SU-DHL-6 (cell line): Measurements from ENCODE around the gene INO80B.
A peak's percentile ranks its signal among the peaks of the same experiment; 100 is the strongest.

Experiments used
- H2AFZ ChIP-seq: fragments of 200-600 bp; sonication (generic); 2 replicates; pipeline ENCODE4 v1.6.1; 2014; ENCODE audit warnings: low read depth, mild to moderate bottlenecking, moderate library complexity, mixed read lengths, antibody characterized with exemption, low read length; ENCODE audit not compliant: severe bottlenecking
- H3F3A ChIP-seq: fragments of 200-600 bp; shearing (Covaris generic); 2 replicates; pipeline ENCODE4 v1.6.0; 2016; ENCODE audit warnings: antibody characterized with exemption, mild to moderate bottlenecking; ENCODE audit not compliant: insufficient read depth
- H3K27ac ChIP-seq: fragments of 200-600 bp; sonication (generic); 2 replicates; pipeline ENCODE4 v1.5.1; 2016; ENCODE audit warnings: low read depth, mild to moderate bottlenecking, low read length, moderate library complexity, mixed read lengths
- H3K27me3 ChIP-seq: fragments of 200-600 bp; sonication (generic), shearing (Covaris generic); 2 replicates; pipeline ENCODE4 v1.6.0; 2014; ENCODE audit warnings: mild to moderate bottlenecking, low read length
- H3K36me3 ChIP-seq: fragments of 200-600 bp; sonication (generic); 2 replicates; pipeline ENCODE4 v1.6.1; 2014; ENCODE audit warnings: mild to moderate bottlenecking, low read length, mixed read lengths
- H3K4me2 ChIP-seq: fragments of 300-600, 200-600 bp; shearing (Covaris generic), sonication (generic); 2 replicates; pipeline ENCODE4 v1.6.0; 2014; ENCODE audit warnings: low read length, low read depth, mild to moderate bottlenecking; ENCODE audit not compliant: poor library complexity, severe bottlenecking
- H3K4me3 ChIP-seq: fragments of 200-600 bp; sonication (generic); 2 replicates; pipeline ENCODE4 v1.5.1; 2014; ENCODE audit warnings: antibody characterized with exemption, low read length, mild to moderate bottlenecking, mixed read lengths; ENCODE audit not compliant: insufficient read depth, poor library complexity, severe bottlenecking
- H3K79me2 ChIP-seq: fragments of 200-600 bp; sonication (generic); 2 replicates; pipeline ENCODE4 v1.6.1; 2014; ENCODE audit warnings: mild to moderate bottlenecking, low read length, moderate library complexity; ENCODE audit not compliant: insufficient read depth
- H3K9ac ChIP-seq: fragments of 200-600 bp; sonication (generic); 2 replicates; pipeline ENCODE4 v1.7.0; 2014; ENCODE audit warnings: mild to moderate bottlenecking, low read length
- H3K9me2 ChIP-seq: fragments of 200-600 bp; sonication (generic); replicated peaks from 2 replicates; pipeline ENCODE4 v1.6.1; 2014; ENCODE audit warnings: low read length; ENCODE audit not compliant: insufficient read depth
- H3K9me3 ChIP-seq: fragments of 200-600 bp; sonication (generic); 2 replicates; pipeline ENCODE4 v1.6.1; 2014; ENCODE audit warnings: low read length, mixed read lengths; ENCODE audit not compliant: insufficient read depth
- H4K20me1 ChIP-seq: fragments of 200-600 bp; sonication (generic); 2 replicates; pipeline ENCODE4 v1.6.1; 2014; ENCODE audit warnings: low read depth, mild to moderate bottlenecking, antibody characterized with exemption, low read length, moderate library complexity, mixed read lengths
- EZH2phosphoT487 ChIP-seq: fragments of 200-600 bp; sonication (generic), shearing (Covaris generic); conservative IDR thresholded peaks from 2 replicates; pipeline ENCODE4 v1.6.1; 2018; ENCODE audit warnings: mild to moderate bottlenecking, antibody characterized with exemption, low read length, moderate library complexity, mixed read lengths
- TF ChIP-seq, protein P1 (sequence below): fragments of 200-600 bp; sonication (generic); IDR thresholded peaks from one replicate; pipeline ENCODE4 v1.5.1; 2017; ENCODE audit warnings: antibody characterized with exemption, mild to moderate bottlenecking, low read length, moderate library complexity; ENCODE audit not compliant: insufficient read depth, poor library complexity, severe bottlenecking

The INO80B gene

GRCh38 chr2:74501335-74502071 is 46.6 kb downstream of the INO80B start:
- TF ChIP-seq EZH2phosphoT487 = no peak
- TF ChIP-seq, protein P1, sequence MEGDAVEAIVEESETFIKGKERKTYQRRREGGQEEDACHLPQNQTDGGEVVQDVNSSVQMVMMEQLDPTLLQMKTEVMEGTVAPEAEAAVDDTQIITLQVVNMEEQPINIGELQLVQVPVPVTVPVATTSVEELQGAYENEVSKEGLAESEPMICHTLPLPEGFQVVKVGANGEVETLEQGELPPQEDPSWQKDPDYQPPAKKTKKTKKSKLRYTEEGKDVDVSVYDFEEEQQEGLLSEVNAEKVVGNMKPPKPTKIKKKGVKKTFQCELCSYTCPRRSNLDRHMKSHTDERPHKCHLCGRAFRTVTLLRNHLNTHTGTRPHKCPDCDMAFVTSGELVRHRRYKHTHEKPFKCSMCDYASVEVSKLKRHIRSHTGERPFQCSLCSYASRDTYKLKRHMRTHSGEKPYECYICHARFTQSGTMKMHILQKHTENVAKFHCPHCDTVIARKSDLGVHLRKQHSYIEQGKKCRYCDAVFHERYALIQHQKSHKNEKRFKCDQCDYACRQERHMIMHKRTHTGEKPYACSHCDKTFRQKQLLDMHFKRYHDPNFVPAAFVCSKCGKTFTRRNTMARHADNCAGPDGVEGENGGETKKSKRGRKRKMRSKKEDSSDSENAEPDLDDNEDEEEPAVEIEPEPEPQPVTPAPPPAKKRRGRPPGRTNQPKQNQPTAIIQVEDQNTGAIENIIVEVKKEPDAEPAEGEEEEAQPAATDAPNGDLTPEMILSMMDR = no peak
- Histone ChIP-seq H3K27me3 (no peaks in the 10 kb centered on the region), H3K36me3 (no peaks in the 10 kb centered on the region), H3K79me2 (0 out of 2 replicates have a peak, but pooled peaks cover under 1% of the 10 kb centered on the region), H3K9me3 (no peaks in the 10 kb centered on the region), H4K20me1 (no peaks in the 10 kb centered on the region), H3K4me3 (no peak overlapping the region), H2AFZ (no peak overlapping the region), H3K27ac (no peak overlapping the region), H3K4me2 (no peak overlapping the region), H3K9ac (no peak overlapping the region), H3F3A (no peaks in the 10 kb centered on the region), H3K9me2 (no peaks in the 10 kb centered on the region)

- H2AFZ ChIP-seq = no peak overlapping the region
Measured at GRCh38 chr2:74502147-74502719, 47.3 kb downstream of the INO80B start.

DNA sequence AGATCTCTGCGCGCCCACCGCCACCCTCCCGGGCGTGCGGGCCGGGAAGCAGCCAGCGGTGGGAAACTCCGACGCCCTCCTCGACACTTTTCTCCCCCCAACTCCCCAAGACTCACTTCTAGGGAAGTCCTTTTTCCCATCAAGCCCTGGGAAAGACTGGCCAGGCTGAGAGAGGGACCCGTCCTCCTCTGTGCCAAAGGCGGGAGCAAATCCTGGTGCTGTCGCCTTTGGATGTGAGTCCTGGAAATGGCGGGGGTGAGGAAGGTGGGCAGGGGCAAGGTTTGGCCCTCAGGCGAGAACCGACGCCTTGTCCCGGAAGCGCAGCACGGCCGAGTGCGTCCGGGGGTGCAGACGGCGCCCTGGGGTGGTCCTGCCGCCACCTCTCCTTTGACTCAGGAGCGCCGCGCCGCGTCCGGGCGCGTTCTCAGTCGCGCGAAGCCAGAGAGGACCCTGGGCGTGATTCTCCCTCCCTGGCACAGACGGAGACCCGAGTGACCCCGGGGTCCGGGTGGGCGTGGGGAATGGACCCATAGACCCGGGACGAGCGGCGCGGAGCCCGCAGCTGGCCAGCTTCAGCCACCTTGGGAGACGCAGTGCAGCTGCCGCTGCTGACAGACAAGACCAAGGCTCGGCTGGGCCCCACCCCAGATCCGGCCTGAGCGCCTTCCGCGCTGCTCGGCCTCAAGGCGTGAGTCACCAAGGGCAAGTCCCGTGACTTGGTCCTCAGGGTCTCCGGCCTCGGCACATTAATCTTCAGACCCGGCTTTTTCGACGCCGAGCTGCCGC is 48.0 kb downstream of the INO80B start:
- Histone ChIP-seq H3K36me3 (no peaks in the 10 kb centered on the region), H3K4me2 (peak overlapping the region; percentile 47), H2AFZ (peak overlapping the region; percentile 52), H3K27ac (no peak overlapping the region), H3K9me3 (no peaks in the 10 kb centered on the region), H3K9me2 (no peaks in the 10 kb centered on the region), H3K9ac (peak overlapping the region; percentile 42), H3K79me2 (0 out of 2 replicates have a peak, but pooled peaks cover 3% of the 10 kb centered on the region), H3K4me3 (peak overlapping the region; percentile 30), H3K27me3 (no peaks in the 10 kb centered on the region), H3F3A (no peaks in the 10 kb centered on the region), H4K20me1 (no peaks in the 10 kb centered on the region)
- TF ChIP-seq, protein P1 = peak; percentile 21
- TF ChIP-seq EZH2phosphoT487 = 0 out of 2 replicates have a peak, but pooled peaks have one; percentile 31

More at GRCh38 chr2:74502147-74502719, 47.3 kb downstream of the INO80B start:
- H3K27ac ChIP-seq = no peak overlapping the region
- no peaks in the 10 kb centered on the region for H3F3A ChIP-seq
- H4K20me1 ChIP-seq = no peaks in the 10 kb centered on the region
- TF ChIP-seq, protein P1 = no peak
- no peak for TF ChIP-seq EZH2phosphoT487
- H3K9me2 ChIP-seq = no peaks in the 10 kb centered on the region
- H3K9ac ChIP-seq = peak overlapping the region; percentile 42; the same call in 1 of the 2 replicates
- peak overlapping the region; percentile 47 for H3K4me2 ChIP-seq
- H3K27me3 ChIP-seq = no peaks in the 10 kb centered on the region
- H3K36me3 ChIP-seq = no peaks in the 10 kb centered on the region
- 0 out of 2 replicates have a peak, but pooled peaks cover 3% of the 10 kb centered on the region for H3K79me2 ChIP-seq
- H3K9me3 ChIP-seq = no peaks in the 10 kb centered on the region
- H3K4me3 ChIP-seq = no peak overlapping the region
